ENCODE results near the gene E2F4. TPM values are rescaled to one million over a fixed set of nuclear protein-coding genes. Genes with fewer than 3 reads are reported as not detected.

E2F4 gene
- total and polyA plus RNA-seq, 2 experiments from 2014 or later: 70.4 to 72.4 TPM

DNA sequence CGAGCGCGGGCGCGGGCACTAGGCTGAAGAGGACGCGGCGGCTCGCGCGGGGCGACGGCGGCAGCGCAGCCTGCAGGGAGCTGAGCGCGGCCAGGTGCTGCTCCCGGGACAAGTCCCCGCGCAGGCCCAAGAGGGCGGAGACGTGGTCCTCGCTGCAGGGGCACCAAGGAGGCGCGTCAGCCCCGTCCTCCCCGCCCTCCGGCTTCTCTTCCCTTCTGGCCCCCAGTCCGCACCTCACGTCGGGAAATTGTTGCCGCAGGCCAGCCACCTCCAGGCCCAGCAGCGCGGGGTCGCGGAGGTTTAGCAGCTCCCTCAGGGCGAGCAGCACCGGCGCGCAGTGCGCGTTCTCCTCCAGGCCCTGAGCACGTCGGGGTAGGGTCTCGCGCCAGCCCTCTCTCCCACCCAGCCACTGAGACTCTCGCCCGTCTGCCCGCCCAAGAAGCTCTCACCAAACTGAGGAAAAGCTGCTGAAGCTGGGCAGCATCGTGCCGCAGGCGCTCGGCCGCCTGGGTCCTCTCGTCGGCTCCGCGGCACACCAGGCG is 7.4 kb upstream of the E2F4 start:
- Histone ChIP-seq H3K27me3 (no peaks in the 10 kb centered on the region), H3K4me2 (peak overlapping the region; percentile 87), H3K36me3 (replicated peaks; ENCODE audit: insufficient read depth, low read depth) (no peaks in the 10 kb centered on the region), H3K4me1 (ENCODE audit: insufficient read depth) (peaks cover 11% of the 10 kb centered on the region), H3K27ac (peak overlapping the region; percentile 95), H3K4me3 (peak overlapping the region; percentile 20), H3K79me2 (peaks cover 12% of the 10 kb centered on the region), H3K9me2 (replicated peaks; ENCODE audit: insufficient read depth) (no peaks in the 10 kb centered on the region), H4K20me1 (ENCODE audit: insufficient read depth, poor library complexity, severe bottlenecking) (no peaks in the 10 kb centered on the region), H3K9me3 (ENCODE audit: low read depth) (no peaks in the 10 kb centered on the region), H2AFZ (peak overlapping the region; percentile 37)
- peak; percentile 73 for DNase-seq (ENCODE audit: low spot score)
- WGBS (ENCODE audit: low lambda C conversion rate, missing lambda C conversion rate): 9% methylated on average over 59 of the region's 59 CpGs
- TF ChIP-seq EZH2phosphoT487 (IDR thresholded peaks at IDR 0.05; ENCODE audit: low read depth, severe bottlenecking, unreplicated experiment) (no peak), EZH2 (IDR thresholded peaks at IDR 0.05; ENCODE audit: borderline replicate concordance) (peak; percentile 35)

DNA sequence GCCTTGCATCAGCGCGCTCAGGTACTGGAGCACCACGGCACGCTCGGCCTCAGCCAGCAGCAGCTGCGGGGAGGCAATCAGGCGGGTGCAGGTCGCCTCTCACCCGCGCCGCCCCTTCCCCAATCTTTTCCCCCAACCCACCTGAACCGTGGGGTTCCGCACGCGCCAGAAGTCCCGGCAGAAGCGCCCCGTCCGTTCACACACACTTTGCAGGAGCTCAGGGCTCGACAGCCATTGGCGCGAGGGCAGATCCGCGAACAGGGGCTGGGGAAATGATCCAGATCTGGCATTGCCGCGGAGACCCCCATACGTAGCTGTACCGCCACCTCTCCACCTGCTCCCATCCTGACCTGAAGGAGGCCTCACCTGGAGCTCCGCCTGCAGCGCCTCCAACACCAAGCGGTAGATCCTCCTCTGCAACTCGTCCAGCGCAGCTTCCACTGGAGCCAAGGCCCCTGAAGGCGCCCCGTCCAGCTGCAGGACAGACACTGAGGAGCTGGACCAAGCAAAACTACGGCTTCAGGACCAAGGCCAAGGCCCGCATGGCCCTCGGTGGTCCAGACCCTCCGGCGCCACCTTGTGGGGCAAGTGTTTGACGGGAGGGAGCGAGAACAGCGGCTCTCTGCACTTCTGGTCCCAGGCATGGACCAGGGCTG is 6.8 kb upstream of the E2F4 start:
- Histone ChIP-seq H3K4me2 (peak overlapping the region; percentile 87), H3K4me1 (ENCODE audit: insufficient read depth) (peaks cover 11% of the 10 kb centered on the region)
- 17% methylated on average over 39 of the region's 43 CpGs for WGBS (ENCODE audit: low lambda C conversion rate, missing lambda C conversion rate)

DNA sequence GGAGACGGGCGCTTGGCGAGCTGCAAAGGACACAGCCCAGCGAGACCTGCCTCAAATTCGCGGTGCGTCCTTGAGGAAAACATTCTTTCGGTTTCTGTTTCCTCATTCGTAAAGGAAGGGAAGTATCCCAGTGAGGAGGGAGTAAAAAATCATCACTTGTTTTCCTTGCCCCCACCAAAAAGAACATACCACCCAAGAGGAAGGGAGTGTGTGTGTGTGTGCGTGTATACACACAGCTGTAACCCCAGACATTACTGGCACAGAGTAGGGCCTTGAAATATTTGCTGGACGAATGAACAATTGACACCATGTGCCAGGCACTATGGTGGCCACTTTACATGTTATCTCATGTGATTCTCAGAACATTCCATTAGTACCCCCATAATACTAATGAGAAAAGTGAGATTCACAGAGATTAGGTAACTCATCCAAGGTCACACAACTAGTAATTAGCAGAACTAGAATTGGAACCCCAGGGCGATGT is 6.3 kb upstream of the E2F4 start:
- TF ChIP-seq EZH2phosphoT487 (IDR thresholded peaks at IDR 0.05; ENCODE audit: low read depth, severe bottlenecking, unreplicated experiment) (no peak), EZH2 (IDR thresholded peaks at IDR 0.05; ENCODE audit: borderline replicate concordance) (no peak)
- TF ChIP-seq, protein P1, sequence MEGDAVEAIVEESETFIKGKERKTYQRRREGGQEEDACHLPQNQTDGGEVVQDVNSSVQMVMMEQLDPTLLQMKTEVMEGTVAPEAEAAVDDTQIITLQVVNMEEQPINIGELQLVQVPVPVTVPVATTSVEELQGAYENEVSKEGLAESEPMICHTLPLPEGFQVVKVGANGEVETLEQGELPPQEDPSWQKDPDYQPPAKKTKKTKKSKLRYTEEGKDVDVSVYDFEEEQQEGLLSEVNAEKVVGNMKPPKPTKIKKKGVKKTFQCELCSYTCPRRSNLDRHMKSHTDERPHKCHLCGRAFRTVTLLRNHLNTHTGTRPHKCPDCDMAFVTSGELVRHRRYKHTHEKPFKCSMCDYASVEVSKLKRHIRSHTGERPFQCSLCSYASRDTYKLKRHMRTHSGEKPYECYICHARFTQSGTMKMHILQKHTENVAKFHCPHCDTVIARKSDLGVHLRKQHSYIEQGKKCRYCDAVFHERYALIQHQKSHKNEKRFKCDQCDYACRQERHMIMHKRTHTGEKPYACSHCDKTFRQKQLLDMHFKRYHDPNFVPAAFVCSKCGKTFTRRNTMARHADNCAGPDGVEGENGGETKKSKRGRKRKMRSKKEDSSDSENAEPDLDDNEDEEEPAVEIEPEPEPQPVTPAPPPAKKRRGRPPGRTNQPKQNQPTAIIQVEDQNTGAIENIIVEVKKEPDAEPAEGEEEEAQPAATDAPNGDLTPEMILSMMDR (IDR thresholded peaks at IDR 0.05; ENCODE audit: poor library complexity): no peak
- Histone ChIP-seq H3K36me3 (replicated peaks; ENCODE audit: insufficient read depth, low read depth) (no peaks in the 10 kb centered on the region), H3K27me3 (no peaks in the 10 kb centered on the region), H3K4me3 (no peak overlapping the region), H2AFZ (no peak overlapping the region), H3K27ac (no peak overlapping the region), H3K4me2 (peak overlapping the region; percentile 87), H3K9me2 (replicated peaks; ENCODE audit: insufficient read depth) (no peaks in the 10 kb centered on the region), H3K79me2 (peaks cover 12% of the 10 kb centered on the region), H3K9me3 (ENCODE audit: low read depth) (no peaks in the 10 kb centered on the region), H3K4me1 (ENCODE audit: insufficient read depth) (peaks cover 11% of the 10 kb centered on the region), H4K20me1 (ENCODE audit: insufficient read depth, poor library complexity, severe bottlenecking) (no peaks in the 10 kb centered on the region)
- 16% methylated on average over 12 of the region's 12 CpGs for WGBS (ENCODE audit: low lambda C conversion rate, missing lambda C conversion rate)
- DNase-seq (ENCODE audit: low spot score): no peak

More for the DNA sequence above, 6.8 kb upstream of the E2F4 start:
- Histone ChIP-seq H3K27ac (no peak overlapping the region), H2AFZ (no peak overlapping the region), H3K9me2 (replicated peaks; ENCODE audit: insufficient read depth) (no peaks in the 10 kb centered on the region), H3K79me2 (peaks cover 12% of the 10 kb centered on the region), H3K4me3 (no peak overlapping the region), H3K36me3 (replicated peaks; ENCODE audit: insufficient read depth, low read depth) (no peaks in the 10 kb centered on the region), H4K20me1 (ENCODE audit: insufficient read depth, poor library complexity, severe bottlenecking) (no peaks in the 10 kb centered on the region), H3K9me3 (ENCODE audit: low read depth) (no peaks in the 10 kb centered on the region), H3K27me3 (no peaks in the 10 kb centered on the region)
- peak; percentile 95 for DNase-seq (ENCODE audit: low spot score)
- TF ChIP-seq, protein P1 (IDR thresholded peaks at IDR 0.05; ENCODE audit: poor library complexity): peak; percentile 86
- no peak for TF ChIP-seq EZH2 (IDR thresholded peaks at IDR 0.05; ENCODE audit: borderline replicate concordance)

DNA sequence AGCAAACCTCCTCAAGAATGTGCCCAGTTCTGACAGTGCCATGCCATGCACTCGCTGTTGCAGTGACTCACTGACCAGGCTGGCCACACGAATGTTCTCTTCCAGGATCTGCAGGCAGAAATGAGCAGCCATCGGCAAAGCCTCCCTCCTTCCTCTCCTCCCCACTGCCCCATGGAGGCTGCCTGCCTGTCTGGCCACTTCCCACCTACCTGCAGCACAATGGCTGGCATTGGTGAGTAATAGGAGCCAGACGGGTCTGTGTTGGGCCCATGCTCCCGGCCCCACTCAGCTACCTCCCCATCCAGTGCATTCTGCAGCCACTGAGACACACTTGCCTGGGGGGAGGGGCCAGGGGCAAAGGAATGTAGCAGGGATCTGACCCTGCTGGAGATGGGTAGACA is 5.4 kb upstream of the E2F4 start:
- H3K4me3 ChIP-seq: no peak overlapping the region
- H3K36me3 ChIP-seq (replicated peaks; ENCODE audit: insufficient read depth, low read depth): no peaks in the 10 kb centered on the region
- H2AFZ ChIP-seq: no peak overlapping the region
- no peaks in the 10 kb centered on the region for H4K20me1 ChIP-seq (ENCODE audit: insufficient read depth, poor library complexity, severe bottlenecking)
- no peaks in the 10 kb centered on the region for H3K27me3 ChIP-seq
- H3K79me2 ChIP-seq: peaks cover 12% of the 10 kb centered on the region
- WGBS (ENCODE audit: low lambda C conversion rate, missing lambda C conversion rate): 33% methylated on average over 5 of the region's 5 CpGs
- peaks cover 11% of the 10 kb centered on the region for H3K4me1 ChIP-seq (ENCODE audit: insufficient read depth)
- no peaks in the 10 kb centered on the region for H3K9me3 ChIP-seq (ENCODE audit: low read depth)
- H3K4me2 ChIP-seq: no peak overlapping the region
- DNase-seq (ENCODE audit: low spot score): no peak
- no peaks in the 10 kb centered on the region for H3K9me2 ChIP-seq (replicated peaks; ENCODE audit: insufficient read depth)
- no peak overlapping the region for H3K27ac ChIP-seq
- TF ChIP-seq EZH2phosphoT487 (IDR thresholded peaks at IDR 0.05; ENCODE audit: low read depth, severe bottlenecking, unreplicated experiment) (no peak), EZH2 (IDR thresholded peaks at IDR 0.05; ENCODE audit: borderline replicate concordance) (no peak)
- TF ChIP-seq, protein P1 (IDR thresholded peaks at IDR 0.05; ENCODE audit: poor library complexity): no peak
